ENCODE measurements around the gene GALNT10.

GRCh38 chr5:154201108-154201769, 10.7 kb downstream of the GALNT10 start:
- TF ChIP-seq POLR2A (IDR thresholded peaks at IDR 0.05; ENCODE audit: borderline replicate concordance, extremely low read depth, insufficient read depth, insufficient read length) = no peak
- no peak for TF ChIP-seq POLR2AphosphoS5 (IDR thresholded peaks at IDR 0.05; ENCODE audit: low read depth, low read length)
- TF ChIP-seq REST (IDR thresholded peaks at IDR 0.05; ENCODE audit: low read depth) = no peak
- TF ChIP-seq CTCF (IDR thresholded peaks at IDR 0.05 in 2 of 3, conservative IDR thresholded peaks at IDR 0.05 in 1 of 3; ENCODE audit: borderline replicate concordance in 1 of 3, insufficient read depth in 1 of 3, low read depth in 2 of 3, low read length in 2 of 3) = no peak
- no peak for TF ChIP-seq SP1 (IDR thresholded peaks at IDR 0.05; ENCODE audit: low read depth)

Data from HCT116 (cell line).